ENCODE data around the gene BAMBI. TPM values are rescaled to one million over a fixed set of nuclear protein-coding genes. Genes with fewer than 3 reads are reported as not detected.

BAMBI gene
- total RNA-seq = under 1 TPM; 0.31 to 0.33 TPM

GRCh38 chr10:28676968-28677887, at the start of gene BAMBI:
BAMBI (plus strand) TSS chr10:28677521; CDS start chr10:28677898, 377 bp downstream.
- Mint-ChIP-seq H3K27me3 (peaks cover 48% of the 10 kb centered on the region), H3K9me3 (no peaks in the 10 kb centered on the region), H3K36me3 (no peaks in the 10 kb centered on the region), H3K4me1 (ENCODE audit: low read depth) (peaks cover 26% of the 10 kb centered on the region), H3K27ac (no peak within 1 kb of the TSS), H3K4me3 (peak within 1 kb of the TSS; percentile 71)
- peak; percentile 91 for DNase-seq
- CTCF ChIA-PET = interaction anchor here (0.6 to 1.9 kb wide), 8 partner anchors 9 to 628 kb away, joined by 3 to 6 read pairs (median 3); no protein-coding TSS in a partner anchor
- POLR2A ChIA-PET = interaction anchor here (0.7 kb wide), 1 partner anchor 585 kb away, joined by 8 read pairs; no protein-coding TSS in a partner anchor
- intact Hi-C loops (cut with micrococcal nuclease) = loop anchor here (1.0 to 10.0 kb wide), 5 partner anchors 9 to 932 kb away; partner anchors contain the start of genes MKX and WAC

GRCh38 chr10:28628184-28628893, 49.0 kb upstream of the BAMBI start:
- CTCF ChIA-PET = interaction anchor here (0.6 to 2.7 kb wide), 21 partner anchors 9 to 1249 kb away, joined by 3 to 13 read pairs (median 3); no protein-coding TSS in a partner anchor
- H3K4me3 Mint-ChIP-seq = no peak overlapping the region
- H3K36me3 Mint-ChIP-seq = no peaks in the 10 kb centered on the region
- intact Hi-C loops (cut with micrococcal nuclease) = loop anchor here (1.0 kb wide), 2 partner anchors 36 to 676 kb away; no protein-coding TSS in a partner anchor
- H3K9me3 Mint-ChIP-seq = no peaks in the 10 kb centered on the region
- peak; percentile 80 for DNase-seq
- H3K4me1 Mint-ChIP-seq (ENCODE audit: low read depth) = peaks cover 4% of the 10 kb centered on the region
- H3K27me3 Mint-ChIP-seq = peaks cover 9% of the 10 kb centered on the region
- no peak overlapping the region for H3K27ac Mint-ChIP-seq
- POLR2A ChIA-PET = no interaction called here

GRCh38 chr10:28631896-28632583, 45.3 kb upstream of the BAMBI start:
- POLR2A ChIA-PET = no interaction called here

GRCh38 chr10:28632584-28632945, 44.8 kb upstream of the BAMBI start:
- peaks cover 1% of the 10 kb centered on the region for H3K36me3 Mint-ChIP-seq
- ChIA-PET POLR2A (no interaction called here), CTCF (interaction anchor here (1.7 kb wide), 1 partner anchor 31 kb away, joined by 6 read pairs; no protein-coding TSS in a partner anchor)
- intact Hi-C loops (cut with micrococcal nuclease) = no loop called here
- peaks cover 3% of the 10 kb centered on the region for H3K9me3 Mint-ChIP-seq
- H3K27ac Mint-ChIP-seq = no peak overlapping the region
- H3K4me1 Mint-ChIP-seq (ENCODE audit: low read depth) = peaks cover 4% of the 10 kb centered on the region
- no peak for DNase-seq
- H3K27me3 Mint-ChIP-seq = peaks cover 14% of the 10 kb centered on the region
- no peak overlapping the region for H3K4me3 Mint-ChIP-seq

More at GRCh38 chr10:28631896-28632583, 45.3 kb upstream of the BAMBI start:
- peaks cover 14% of the 10 kb centered on the region for H3K27me3 Mint-ChIP-seq
- H3K27ac Mint-ChIP-seq = no peak overlapping the region
- H3K9me3 Mint-ChIP-seq = no peaks in the 10 kb centered on the region
- no peaks in the 10 kb centered on the region for H3K36me3 Mint-ChIP-seq
- no peak for DNase-seq
- H3K4me1 Mint-ChIP-seq (ENCODE audit: low read depth) = peaks cover 4% of the 10 kb centered on the region
- CTCF ChIA-PET = interaction anchor here (0.8 to 1.7 kb wide), 2 partner anchors 32 to 672 kb away, joined by 3 to 6 read pairs; no protein-coding TSS in a partner anchor
- no peak overlapping the region for H3K4me3 Mint-ChIP-seq
- intact Hi-C loops (cut with micrococcal nuclease) = no loop called here

GRCh38 chr10:28633750-28634149, 43.6 kb upstream of the BAMBI start:
- ChIA-PET POLR2A (no interaction called here), CTCF (no interaction called here)
- Mint-ChIP-seq H3K27ac (no peak overlapping the region), H3K4me3 (no peak overlapping the region), H3K27me3 (peaks cover 14% of the 10 kb centered on the region), H3K36me3 (peaks cover 1% of the 10 kb centered on the region), H3K9me3 (peaks cover 7% of the 10 kb centered on the region), H3K4me1 (ENCODE audit: low read depth) (no peaks in the 10 kb centered on the region)
- DNase-seq = no peak
- intact Hi-C loops (cut with micrococcal nuclease) = no loop called here

- Mint-ChIP-seq H3K4me3 (no peak overlapping the region), H3K4me1 (ENCODE audit: low read depth) (no peaks in the 10 kb centered on the region), H3K9me3 (peaks cover 13% of the 10 kb centered on the region), H3K27me3 (peaks cover 10% of the 10 kb centered on the region), H3K27ac (no peak overlapping the region), H3K36me3 (peaks cover 1% of the 10 kb centered on the region)
- DNase-seq = no peak
- ChIA-PET POLR2A (no interaction called here), CTCF (interaction anchor here (0.7 to 1.9 kb wide), 2 partner anchors 9 to 26 kb away, joined by 3 to 7 read pairs; no protein-coding TSS in a partner anchor)
- intact Hi-C loops (cut with micrococcal nuclease) = no loop called here
These were observed 40.0 kb upstream of the BAMBI start for GRCh38 chr10:28637346-28637745.

GRCh38 chr10:28638392-28638791, 38.9 kb upstream of the BAMBI start:
- no peak for DNase-seq
- Mint-ChIP-seq H3K4me3 (no peak overlapping the region), H3K9me3 (peaks cover 13% of the 10 kb centered on the region), H3K36me3 (peaks cover 1% of the 10 kb centered on the region), H3K27me3 (peaks cover 7% of the 10 kb centered on the region), H3K4me1 (ENCODE audit: low read depth) (no peaks in the 10 kb centered on the region), H3K27ac (no peak overlapping the region)
- intact Hi-C loops (cut with micrococcal nuclease) = no loop called here
- POLR2A ChIA-PET = no interaction called here
- CTCF ChIA-PET = interaction anchor here (1.9 kb wide), 1 partner anchor 11 kb away, joined by 7 read pairs; no protein-coding TSS in a partner anchor

- no peak for DNase-seq
- H3K27ac Mint-ChIP-seq = no peak overlapping the region
- intact Hi-C loops (cut with micrococcal nuclease) = no loop called here
- H3K4me1 Mint-ChIP-seq (ENCODE audit: low read depth) = no peaks in the 10 kb centered on the region
- ChIA-PET CTCF (interaction anchor here (1.4 kb wide), 2 partner anchors 12 to 23 kb away, joined by 3 to 6 read pairs; no protein-coding TSS in a partner anchor), POLR2A (no interaction called here)
- H3K9me3 Mint-ChIP-seq = peaks cover 13% of the 10 kb centered on the region
- H3K27me3 Mint-ChIP-seq = peaks cover 3% of the 10 kb centered on the region
- H3K36me3 Mint-ChIP-seq = peaks cover 1% of the 10 kb centered on the region
- H3K4me3 Mint-ChIP-seq = no peak overlapping the region
These were observed 36.8 kb upstream of the BAMBI start for GRCh38 chr10:28640551-28640950.

- CTCF ChIA-PET = interaction anchor here (1.4 kb wide), 1 partner anchor 19 kb away, joined by 5 read pairs; no protein-coding TSS in a partner anchor
These were observed 32.7 kb upstream of the BAMBI start for GRCh38 chr10:28644647-28645046.

GRCh38 chr10:28652106-28652505, 25.2 kb upstream of the BAMBI start:
- Mint-ChIP-seq H3K4me3 (no peak overlapping the region), H3K27me3 (peaks cover 9% of the 10 kb centered on the region), H3K9me3 (no peaks in the 10 kb centered on the region), H3K4me1 (ENCODE audit: low read depth) (no peaks in the 10 kb centered on the region), H3K27ac (no peak overlapping the region), H3K36me3 (no peaks in the 10 kb centered on the region)
- intact Hi-C loops (cut with micrococcal nuclease) = no loop called here
- DNase-seq = no peak
- ChIA-PET CTCF (no interaction called here), POLR2A (no interaction called here)

More at GRCh38 chr10:28644647-28645046, 32.7 kb upstream of the BAMBI start:
- no peak overlapping the region for H3K4me3 Mint-ChIP-seq
- H3K9me3 Mint-ChIP-seq = no peaks in the 10 kb centered on the region
- no peaks in the 10 kb centered on the region for H3K36me3 Mint-ChIP-seq
- no peak overlapping the region for H3K27ac Mint-ChIP-seq
- peaks cover 6% of the 10 kb centered on the region for H3K27me3 Mint-ChIP-seq
- POLR2A ChIA-PET = no interaction called here
- DNase-seq = no peak
- intact Hi-C loops (cut with micrococcal nuclease) = no loop called here
- H3K4me1 Mint-ChIP-seq (ENCODE audit: low read depth) = no peaks in the 10 kb centered on the region

GRCh38 chr10:28652703-28653102, 24.6 kb upstream of the BAMBI start:
- peaks cover 9% of the 10 kb centered on the region for H3K27me3 Mint-ChIP-seq
- no peaks in the 10 kb centered on the region for H3K36me3 Mint-ChIP-seq
- POLR2A ChIA-PET = no interaction called here
- CTCF ChIA-PET = interaction anchor here (1.0 kb wide), 1 partner anchor 11 kb away, joined by 4 read pairs; no protein-coding TSS in a partner anchor
- H3K4me1 Mint-ChIP-seq (ENCODE audit: low read depth) = no peaks in the 10 kb centered on the region
- no peak overlapping the region for H3K27ac Mint-ChIP-seq
- no peak overlapping the region for H3K4me3 Mint-ChIP-seq
- no peaks in the 10 kb centered on the region for H3K9me3 Mint-ChIP-seq
- no peak for DNase-seq
- intact Hi-C loops (cut with micrococcal nuclease) = no loop called here

Measured in activated CD4-positive, alpha-beta memory T cell treated with anti-CD3 and anti-CD28 coated beads for 36 hours (primary cell).